GF-D8 (cell line): ENCODE data around the gene TDRD7.
A peak's percentile ranks its signal among the peaks of the same experiment; 100 is the strongest.

Experiments
- DNase-seq: peaks from one replicate; lab custom pipeline; 2025; lab: John Stamatoyannopoulos, UW

TDRD7 gene

DNA sequence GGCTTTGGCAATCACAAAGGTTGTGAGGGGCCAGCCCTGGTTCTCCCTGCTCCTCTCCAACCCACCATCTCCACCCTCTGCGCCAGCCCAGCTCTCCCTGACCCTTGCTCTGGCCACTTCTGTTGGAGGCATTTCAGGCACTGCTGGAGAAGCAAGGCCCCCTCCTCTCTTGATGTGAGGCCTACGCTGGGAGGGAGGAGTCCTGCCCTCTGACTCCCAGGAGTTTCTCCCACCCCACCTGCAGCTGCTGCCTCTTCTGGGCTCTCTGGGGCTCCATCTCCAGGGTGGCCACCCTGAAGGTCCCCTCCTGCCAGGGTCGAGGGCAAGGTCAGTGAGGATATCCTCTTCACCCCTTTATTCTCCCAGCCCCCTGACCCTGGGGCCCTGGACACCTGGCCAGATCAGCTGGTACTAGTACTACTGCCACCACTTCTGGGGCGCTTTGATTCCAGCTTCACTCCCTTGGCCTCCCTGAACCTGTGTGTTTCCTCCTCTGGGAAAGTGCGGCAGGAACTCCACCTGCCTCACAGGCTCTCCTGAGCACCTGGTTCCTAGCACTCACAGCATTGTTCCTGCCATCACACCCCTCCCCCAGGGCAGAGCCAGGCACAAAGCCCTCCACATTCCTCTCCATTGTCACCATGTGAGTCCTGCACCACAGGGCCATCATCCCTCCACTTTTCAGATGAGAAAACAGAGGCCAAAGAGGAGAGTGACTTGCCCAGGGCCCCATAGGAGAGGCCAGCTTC lies 23.8 kb upstream of the TDRD7 start:
- no peak for DNase-seq

DNA sequence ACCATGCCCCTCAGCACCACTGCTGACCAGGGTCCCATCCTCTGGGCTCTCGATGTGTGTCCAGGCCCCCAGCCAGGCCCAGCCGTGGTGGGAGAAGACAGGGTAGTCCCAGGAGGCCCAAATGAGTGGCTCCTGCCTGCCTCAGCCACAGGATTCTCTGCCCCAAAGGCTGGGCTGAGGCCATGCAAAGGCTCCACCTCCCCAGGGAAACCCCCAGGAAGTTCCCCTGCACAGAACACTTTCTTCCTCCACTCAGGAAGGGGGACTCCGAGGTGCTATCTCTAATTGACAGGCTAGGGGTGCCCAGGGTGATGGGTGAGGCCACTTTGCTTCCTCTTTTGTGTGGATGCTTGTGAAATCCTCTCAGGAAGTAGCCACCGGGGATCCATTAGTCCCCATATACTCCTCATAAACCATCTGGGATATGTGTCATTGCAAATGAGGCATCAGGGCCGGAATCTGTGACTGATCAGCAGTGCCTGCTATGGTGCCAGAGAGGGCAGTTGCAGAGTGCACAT lies 23.1 kb upstream of the TDRD7 start:
- peak; percentile 24 for DNase-seq

DNA sequence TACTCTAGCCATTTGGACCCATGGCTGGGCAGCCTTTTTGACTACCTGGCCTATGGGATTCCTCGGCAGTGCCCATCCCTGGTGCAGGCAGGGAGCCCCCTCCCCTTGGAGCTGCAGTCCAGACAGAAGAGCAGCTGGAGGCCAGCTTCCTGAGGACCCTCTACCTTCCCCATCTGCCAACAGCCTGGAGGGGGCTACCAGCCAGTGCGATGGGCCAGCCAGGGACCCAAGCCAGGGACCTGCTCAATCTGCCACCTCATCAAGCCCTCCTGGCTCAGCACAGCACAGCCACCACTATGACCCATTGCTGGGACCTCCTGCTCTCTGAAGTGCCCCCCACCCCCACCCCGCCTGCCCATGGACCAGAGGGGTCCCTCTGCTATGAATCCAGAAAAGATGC lies 22.6 kb upstream of the TDRD7 start:
- no peak for DNase-seq

DNA sequence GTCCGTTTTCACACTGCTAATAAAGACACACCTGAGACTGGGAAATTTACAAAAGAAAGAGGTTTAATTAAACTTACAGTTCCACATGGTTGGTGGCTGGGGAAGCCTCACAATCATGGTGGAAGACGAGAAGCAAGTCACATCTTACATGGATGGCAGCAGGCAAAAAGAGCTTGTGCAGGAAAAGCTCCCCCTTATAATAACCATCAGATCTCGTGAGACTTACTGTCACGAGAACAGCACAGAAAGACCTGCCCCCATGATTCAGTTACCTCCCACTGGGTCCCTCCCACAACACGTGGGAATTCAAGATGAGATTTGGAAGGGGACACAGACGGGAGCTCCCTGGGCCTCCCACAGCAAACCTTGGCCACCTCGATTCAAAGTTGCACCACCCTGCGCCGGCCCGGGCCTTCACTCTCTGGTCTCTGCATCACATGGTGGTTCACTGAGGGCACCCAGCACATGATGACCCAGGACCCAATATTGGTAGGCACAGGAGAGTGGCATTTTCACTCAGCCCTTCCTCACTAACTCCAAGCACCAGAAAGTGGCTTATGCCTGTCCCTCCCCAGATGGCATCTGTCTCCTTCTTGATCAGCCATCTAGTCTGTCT lies 21.0 kb upstream of the TDRD7 start:
- DNase-seq = no peak

DNA sequence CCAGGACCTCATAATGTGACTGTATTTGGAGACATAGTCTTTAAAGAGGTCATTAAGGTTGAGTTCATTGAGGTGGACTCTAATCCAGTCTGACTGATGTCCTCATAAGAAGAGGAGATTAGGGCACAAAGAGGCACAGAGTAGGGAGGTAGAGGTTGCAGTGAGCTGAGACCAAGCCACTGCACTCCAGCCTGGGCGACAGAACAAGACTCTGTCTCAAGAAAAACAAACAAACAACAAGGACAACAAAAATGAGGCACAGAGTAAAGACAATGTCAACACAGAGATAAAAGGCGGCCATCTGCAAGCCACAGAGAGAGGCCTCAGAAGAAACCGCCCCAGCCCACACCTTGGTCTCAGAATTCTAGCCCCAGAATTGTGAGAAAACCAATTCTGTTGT lies 17.0 kb upstream of the TDRD7 start:
- DNase-seq = no peak

DNA sequence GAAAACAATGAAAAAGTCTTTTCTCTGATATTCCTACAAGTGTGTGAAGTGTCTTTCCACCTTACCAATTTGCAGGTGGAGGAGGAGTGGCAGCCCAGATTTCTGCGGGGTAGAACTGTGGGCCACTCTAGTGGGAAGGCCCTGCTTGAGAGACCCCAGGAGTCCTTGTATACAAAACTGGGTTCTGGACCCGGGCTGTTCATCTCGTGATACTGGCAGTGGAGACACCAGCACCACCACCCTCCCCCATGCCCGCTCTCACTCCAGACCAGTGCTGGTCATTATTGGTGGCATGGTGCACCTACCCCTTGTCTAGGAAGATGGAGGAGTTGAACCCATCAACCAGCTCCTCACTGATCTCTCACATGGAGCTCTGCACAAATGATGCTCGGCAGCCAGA lies 16.2 kb upstream of the TDRD7 start:
- DNase-seq = no peak

DNA sequence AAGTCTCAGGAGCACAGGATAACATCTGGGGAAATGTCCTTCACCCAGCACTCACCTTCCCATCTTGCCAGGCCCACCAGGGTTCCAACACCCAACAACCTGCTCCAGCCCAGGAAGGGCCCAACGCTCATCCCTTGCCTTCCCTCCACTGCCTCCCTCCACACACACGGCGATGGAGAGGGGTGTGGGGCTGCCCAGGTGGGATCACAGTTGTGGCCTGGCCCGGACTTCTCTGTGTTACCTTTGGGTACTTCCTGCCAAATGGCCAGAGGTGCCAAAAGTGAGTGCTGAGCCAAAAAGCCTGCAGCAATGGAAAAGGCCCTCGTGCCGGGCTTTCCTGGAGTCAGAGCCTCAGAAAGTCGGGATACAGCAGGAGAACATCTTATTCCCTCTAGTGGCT lies 15.6 kb upstream of the TDRD7 start:
- no peak for DNase-seq

DNA sequence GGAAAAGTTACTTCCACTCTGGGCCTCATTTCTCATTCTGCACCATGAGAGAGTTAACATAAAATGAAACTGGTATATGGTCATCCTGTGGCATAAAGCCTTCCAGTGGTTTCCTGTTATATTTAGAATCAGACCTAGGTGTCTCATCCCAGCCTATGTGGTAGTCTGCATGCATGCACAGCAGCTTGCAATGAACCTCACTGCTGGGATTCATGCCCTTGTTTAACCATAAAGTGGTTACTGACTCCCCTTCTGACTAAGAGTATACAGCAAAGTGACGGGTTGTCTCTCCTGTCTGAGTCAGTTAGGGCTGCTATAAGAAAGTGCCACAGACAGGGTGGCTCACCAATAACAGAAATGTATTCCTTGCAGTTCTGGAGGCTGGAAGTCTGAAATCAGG lies 14.7 kb upstream of the TDRD7 start:
- DNase-seq = no peak

DNA sequence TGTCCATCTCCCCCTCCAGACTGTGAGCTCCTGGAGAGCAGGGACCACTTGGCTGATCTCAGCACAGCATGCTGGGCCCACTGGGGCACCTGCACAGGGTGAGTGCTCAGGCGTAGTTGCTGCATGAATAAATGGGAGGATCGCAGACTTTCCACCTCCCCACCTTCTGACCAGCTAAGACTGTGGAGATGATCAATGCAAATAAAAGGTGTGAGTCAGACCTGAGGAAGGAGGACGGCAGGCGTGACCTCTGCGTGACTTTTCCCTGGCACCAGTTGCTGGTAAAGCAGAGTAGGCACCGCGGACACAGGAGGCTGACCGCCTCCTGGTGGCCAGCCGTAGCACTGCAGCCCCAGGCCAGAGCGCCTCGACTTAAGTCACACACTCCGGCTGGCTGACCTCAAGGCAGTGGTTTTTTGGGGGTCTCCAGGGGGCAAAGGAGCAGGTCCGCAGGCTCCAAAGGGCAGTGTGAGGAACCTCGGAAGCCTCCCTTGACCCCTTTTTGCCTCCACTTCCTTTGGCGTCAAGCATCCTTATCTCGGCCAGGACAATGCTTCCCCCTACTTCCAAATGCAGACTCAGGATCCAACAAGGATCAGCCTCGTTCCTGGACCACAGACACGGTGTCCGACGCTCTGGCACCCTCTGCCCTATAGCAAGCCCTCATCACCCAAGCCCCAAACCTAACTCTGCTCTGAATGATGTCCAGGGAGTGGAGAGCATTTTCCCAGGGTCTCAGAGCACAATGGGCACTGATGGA lies 12.7 kb upstream of the TDRD7 start:
- no peak for DNase-seq

DNA sequence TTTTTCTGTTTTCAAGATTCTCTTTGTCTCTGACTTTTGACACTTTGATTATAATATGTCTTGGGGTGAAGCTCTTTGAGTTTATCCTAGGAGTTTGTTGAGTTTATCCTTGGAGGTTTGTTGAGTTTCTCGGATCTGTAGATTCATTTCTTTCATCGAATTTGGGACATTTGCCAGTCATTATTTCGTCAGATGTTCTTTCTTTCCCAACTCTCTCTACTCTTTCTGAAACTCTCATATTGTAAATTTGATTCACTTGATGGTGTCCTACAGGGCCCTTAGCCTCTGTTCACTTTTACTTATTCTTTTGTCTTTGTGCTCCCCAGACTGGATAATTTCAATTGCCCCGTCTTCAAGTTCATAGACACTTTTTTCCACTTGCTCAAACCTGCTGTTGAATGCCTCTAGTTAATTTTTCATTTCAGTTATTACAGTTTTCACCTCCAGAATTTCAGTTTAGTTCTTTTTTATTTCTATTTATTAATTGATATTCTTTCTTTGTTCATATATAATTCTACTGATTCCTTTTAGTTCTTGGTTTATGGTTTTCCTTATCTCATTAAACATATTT lies 8.1 kb upstream of the TDRD7 start:
- DNase-seq = no peak

DNA sequence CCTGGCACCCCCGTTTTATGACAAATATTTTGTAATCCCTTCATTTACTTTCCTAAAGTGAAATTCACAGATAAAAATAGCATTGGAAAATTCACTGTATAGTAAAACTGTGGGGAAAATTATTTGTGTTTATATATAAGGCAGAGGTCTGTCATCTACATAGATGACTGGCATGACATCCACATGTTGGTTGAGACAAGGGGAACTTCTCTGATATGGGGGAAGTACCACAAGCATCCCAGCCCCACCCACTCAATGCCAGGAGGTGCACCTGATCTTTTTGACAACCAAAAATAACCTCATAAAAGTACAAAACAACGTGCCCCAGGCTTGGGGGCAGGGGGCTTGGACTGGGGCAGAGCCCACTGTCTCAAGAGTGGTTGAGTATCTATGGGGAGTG lies 6.3 kb upstream of the TDRD7 start:
- no peak for DNase-seq

DNA sequence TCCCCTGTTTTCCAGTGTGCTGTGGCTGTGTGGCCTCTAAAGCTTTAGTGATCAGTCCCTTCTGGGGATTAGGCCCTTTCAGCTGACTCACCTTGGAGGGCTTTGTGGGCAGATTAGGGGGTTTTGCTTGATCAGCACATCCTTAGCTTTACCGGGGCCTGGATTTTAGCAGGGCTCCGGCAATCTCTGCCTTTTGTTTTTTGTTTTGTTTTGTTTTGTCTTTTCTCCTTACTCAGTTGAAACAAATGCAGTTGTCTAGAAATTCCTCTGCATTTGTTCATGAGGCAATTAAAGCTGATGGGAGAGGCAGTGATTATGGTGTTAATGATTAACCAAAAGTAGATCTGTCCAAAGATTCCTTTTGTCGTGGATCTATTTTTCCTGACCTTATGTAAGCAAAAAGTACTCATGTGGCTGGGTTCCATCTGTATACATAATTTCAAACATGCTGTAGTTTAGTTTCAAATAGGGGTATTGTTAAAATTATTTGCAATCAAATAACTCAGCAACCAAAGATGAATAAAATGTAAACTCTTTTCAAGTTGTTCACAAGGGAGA lies 5.2 kb upstream of the TDRD7 start:
- DNase-seq = no peak

DNA sequence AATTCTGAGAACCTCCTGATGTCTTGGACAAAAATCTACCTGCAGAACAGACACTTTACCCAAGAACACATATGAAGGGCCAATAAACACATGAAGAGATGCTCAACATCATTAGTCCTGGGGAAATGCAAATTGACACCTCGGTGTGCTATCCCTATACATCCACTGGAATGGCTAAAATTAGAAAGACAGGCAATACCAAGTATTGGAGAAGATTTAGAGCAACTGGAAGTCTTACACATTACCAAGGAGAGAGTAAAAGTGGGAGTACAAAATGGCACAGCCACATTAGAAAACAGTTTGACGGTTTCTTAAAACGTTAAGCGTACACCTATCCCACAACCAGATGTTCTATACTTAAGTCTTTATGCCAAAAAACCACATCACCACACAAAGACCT lies 3.3 kb upstream of the TDRD7 start:
- no peak for DNase-seq

DNA sequence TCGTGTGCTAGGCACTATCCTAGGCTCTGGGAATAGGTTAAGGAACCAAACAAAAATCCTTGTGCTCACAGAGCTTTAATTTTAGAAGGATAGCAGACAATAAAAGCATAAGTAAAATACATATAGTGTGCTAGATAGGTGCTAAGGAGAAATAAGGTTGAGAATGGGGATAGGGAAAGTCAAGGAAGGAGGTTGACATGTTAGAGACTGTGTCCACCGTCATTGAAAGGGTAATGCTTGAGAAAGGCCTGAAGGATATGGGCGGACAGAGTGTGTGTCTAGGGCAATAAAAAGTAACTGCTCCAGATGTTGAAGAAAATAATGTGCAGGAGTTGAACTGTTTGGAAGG lies 482 bp upstream of the TDRD7 start:
- no peak for DNase-seq

DNA sequence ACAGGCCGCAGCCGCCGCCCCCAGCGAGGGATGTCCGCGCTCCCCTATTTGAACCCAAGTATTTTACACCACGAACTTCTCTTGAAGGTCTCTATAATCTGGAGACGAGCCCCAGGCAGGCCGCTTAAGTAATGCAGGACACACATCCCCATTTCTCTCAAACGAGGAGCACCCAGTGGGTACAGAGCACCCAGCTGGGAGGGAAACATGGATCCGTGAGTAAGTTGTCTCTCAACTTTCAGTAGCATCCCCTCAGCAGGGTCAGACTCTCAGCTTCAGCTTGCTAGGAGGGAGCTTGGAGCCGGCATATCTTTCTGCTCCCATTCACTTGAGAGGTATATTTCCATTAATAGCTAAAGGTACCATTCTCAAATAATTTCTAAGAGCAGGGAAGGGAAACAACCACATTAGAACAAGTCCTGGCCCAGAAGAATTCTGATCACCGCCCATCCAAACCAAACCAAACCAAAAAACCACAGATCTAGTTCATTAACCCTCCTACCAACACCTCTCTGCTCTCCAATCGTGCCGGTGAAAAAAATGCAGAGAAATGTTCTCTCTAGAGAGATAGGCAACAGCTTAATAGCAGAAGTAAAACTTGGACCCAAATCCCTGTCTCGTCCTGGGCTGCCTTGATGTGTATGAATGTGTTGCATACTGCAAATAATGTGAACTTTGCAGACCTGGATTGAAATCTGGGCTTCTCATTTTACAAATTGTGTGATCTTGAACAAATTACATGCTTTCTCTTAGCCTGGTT lies 910 bp downstream of the TDRD7 start:
- no peak for DNase-seq

DNA sequence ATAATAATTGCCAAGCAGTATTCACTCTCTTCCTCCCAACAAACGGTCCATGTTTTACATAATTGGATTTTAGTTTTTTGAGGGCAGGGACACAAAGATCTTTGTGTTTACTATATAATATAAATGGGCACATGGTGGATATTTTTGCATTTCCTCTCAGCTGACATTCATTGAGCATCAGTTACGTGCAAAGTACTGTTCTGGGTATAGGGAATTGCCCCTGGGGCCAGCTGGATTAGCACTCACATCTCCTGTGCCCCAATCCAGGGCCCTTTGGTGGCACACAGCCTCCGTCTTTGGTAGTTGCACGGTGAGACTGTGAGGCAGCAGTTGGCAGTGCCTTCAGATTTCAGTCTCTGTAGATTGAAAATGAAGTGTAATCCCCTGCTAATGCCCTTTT lies 1.6 kb downstream of the TDRD7 start:
- DNase-seq = no peak

DNA sequence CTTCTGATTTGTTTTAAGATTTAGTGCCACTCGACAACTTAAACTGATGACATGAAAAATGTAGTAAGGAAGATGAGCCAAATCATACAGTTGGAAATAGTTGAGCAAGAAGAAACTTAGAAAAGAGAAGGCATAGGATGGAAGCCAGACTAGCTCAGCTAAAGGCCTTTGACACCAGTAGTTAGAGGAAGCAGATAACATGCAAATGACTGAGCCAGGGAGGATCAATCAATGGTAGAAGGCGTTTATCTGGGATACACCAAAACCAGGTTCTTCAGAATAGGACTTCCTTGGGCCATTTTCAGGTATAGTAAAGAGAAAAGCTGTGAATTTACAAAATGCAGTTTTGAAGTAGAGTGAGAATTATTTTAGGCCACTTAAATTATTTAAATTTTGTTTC lies 3.2 kb downstream of the TDRD7 start:
- DNase-seq = no peak

DNA sequence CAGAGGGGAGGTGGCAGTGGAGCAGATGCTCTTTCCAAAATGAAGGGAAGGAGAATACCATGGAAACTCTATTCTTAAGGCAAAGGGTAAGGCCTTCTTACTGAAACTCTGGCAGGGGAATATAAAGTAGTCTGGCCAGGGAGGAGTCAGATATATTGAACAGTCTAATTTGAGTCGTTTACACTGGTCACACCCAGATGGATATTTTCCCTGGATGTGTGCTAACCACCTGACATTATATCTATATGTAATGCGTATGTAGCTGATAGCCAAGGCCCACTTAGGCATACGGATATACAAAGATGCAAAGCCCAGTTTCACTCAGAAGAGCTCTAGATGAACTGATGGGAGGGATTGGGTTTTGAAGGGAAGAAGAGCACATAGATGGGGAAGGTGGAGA lies 7.0 kb downstream of the TDRD7 start:
- DNase-seq = no peak

DNA sequence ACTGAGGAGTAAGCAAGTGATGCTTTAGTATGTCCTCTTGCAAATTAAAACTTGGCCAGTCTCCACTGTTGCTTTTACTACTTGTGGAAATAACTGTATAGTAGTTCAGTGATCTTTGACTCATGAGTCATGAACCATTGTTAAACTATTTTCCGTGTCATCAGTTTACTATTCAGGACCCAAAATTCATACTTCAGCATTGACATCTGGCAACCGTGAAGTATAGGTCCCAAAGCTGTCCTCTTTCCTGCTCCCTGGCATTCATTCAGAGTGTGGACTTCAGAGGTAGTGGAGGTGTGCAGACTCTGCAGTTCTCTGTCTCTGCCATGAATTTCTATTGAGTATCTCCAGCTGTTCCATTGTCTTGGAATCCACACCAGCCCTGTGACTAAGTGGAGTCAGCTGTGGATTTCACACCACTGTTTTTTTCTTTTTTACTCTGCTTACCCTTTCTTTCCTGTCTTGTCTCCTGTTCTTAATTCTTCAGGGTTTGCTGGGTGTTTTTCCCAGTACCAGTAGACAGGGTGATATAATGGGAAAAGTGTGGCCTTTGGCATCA lies 7.5 kb downstream of the TDRD7 start:
- DNase-seq = no peak

DNA sequence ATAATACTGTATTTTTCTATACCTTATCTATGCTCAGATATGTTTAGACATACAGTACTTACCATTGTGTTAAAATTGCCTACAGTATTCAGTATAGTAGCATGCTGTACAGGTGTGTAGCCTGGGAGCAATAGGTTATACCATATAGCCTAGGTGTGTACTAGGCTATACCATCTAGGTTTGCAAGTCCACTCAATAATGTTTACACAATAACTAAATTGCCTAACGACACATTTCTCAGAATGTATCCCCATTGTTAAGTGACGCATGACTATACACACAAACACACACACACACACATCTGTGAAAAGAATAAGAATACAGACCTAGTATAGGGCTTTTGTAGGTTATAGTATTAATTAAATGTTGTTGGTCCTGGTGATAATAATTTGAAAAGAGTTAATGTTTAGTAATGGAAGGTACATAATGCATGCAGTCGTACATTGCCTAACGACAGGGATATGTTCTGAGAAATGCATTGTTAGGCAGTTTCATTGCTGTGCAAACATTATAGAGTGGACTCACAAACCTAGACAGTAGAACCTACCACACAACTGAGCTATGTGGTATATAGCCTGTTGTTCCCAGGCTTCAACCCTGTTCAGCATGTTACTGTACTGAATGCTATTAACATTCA lies 13.6 kb downstream of the TDRD7 start:
- DNase-seq = no peak

DNA sequence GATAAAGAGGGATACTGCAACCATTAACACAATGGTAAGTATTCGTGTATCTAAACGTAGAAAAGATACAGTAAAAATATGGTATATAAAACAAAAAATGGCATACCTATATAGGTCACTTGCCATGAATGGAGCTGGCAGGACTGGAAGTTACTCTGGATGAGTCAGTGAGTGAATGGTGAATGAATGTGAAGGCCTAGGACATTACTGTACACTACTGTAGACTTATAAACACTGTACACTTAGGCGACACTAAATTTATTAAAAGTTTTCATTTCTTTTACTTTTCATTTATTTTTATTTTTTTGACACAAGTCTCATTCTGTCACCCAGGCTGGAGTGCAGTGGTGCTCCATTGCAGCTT lies 14.1 kb downstream of the TDRD7 start:
- DNase-seq = no peak
